ENCODE results near the gene MAEA.
A peak's percentile ranks its signal among the peaks of the same experiment; 100 is the strongest.

MAEA gene

GRCh38 chr4:1355378-1355777, 65.7 kb downstream of the MAEA start:
- DNase-seq, result no peak

DNA sequence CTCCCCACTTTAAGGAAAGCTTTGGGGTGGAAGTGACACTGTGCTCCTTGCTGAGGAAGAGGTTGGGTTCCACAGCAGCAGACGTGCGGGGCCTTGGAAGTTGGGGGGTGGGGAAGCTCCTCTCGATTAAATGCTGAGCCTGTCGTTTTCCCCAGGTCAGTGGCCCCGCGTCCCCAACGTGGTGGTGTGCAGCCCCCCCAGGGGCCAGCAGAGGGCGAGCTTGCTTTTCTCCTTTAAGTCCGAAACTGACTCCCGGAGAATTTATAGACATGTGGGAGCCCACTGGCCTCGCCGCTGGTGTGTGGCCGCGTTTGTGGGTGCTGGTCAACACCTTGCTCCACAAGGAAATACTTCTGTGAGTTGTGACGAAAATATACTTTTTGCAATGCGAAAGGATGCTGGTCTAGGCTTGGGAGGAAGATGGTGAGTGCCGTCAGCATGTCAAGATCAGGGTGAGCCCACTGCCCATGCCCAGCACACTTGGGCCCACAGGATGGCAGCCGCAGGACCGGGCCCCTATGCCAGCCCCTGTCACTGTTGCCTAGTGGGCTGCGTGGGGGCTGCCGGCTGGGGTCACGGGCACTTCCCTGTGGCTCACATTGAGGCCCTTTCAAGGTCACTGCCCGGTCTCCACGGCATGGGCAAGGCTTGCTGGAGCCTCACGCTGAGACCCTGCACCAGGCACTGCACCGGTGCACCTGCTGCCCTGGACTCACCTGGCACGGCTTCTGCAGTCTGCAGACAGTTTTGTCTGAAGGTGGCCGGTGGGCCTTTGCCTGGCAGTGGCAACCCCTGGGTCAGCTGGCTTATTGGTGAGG, 66.7 kb downstream of the MAEA start:
- peak; percentile 47 for DNase-seq

DNA sequence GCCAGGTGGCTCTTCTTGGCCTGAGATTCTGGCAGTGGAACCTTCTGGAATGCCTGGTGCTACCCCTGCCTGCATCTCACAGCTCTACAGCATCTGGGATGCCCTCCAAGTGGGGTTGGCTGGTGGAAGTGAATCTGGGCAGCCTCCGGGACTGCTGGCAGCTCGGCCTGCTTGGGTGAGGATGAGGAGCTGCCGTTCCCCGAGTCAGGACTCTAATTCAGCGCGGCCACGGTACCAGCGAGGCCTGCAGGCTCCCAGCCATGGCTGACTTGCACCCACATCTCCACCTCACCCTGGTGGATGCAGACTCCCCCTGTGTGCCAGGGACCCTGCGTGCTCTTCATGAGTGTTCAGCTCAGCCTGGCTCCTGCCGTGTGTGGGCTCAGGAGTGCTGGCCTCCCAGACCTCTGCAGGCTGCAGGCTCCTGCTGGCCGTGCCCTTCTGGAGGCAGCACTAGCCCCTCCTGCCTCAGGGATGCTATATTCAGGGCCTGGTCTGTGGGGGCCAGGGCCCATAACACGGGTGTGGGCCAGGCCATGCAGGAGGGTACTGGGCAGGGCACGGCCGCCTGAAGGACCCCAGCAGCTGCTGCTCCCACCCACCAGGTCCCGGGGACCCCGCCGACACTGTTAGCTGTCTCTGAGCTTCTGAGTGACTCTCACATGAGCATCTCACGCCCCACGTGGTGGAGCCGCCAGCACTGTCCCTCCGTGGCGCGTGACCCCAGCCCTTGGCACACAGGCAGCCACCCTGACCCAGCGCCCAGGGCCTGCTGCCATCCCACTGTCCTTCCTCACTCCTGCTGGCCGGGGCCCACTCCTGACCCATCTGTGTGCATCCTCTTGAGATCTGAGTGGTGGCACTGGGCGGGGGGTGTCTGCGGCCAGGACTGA, 67.9 kb downstream of the MAEA start:
- no peak for DNase-seq

DNA sequence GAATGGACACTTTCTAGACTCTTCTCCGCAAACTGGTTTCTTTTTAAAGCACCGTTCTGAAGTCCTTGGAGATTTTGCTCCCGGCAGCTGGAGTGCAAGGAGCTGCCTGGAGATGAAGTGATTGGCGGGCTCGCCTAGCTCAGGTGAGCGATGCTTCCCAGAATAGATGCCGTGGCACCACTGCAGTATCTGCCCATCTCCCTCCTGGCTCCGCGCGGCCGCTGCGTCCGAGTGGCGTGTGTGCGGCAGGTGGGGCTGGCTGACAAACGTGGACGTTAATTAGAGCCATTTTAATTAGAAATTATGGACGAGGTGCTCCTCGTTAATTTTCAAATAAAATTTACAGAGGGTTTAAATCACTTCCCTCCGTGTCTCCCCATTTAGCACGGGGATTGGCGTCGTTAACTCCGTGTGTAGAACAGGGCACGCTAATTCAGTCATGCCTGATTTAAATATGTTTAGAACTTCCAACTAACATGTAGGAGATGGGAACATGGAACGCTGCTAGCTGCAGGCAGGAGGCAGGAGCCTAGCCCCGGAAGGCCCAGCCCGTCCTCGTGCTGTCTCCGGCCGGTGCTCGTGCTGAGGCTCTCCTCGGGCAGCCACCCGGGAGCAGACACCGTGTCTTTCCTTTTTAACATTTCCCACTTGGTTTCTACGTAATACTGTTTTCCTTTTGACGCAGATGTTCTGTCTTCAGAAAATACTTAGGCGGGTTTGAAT, 68.9 kb downstream of the MAEA start:
- no peak for DNase-seq

- DNase-seq, result no peak
Observed at GRCh38 chr4:1359144-1359501, 69.4 kb downstream of the MAEA start.

GRCh38 chr4:1359976-1360375, 70.3 kb downstream of the MAEA start:
- no peak for DNase-seq

- DNase-seq, result no peak
Observed at GRCh38 chr4:1360423-1361283, 71.0 kb downstream of the MAEA start.

- DNase-seq, result no peak
Observed at GRCh38 chr4:1361431-1361830, 71.7 kb downstream of the MAEA start.

GRCh38 chr4:1362046-1362445, 72.4 kb downstream of the MAEA start:
- no peak for DNase-seq

DNA sequence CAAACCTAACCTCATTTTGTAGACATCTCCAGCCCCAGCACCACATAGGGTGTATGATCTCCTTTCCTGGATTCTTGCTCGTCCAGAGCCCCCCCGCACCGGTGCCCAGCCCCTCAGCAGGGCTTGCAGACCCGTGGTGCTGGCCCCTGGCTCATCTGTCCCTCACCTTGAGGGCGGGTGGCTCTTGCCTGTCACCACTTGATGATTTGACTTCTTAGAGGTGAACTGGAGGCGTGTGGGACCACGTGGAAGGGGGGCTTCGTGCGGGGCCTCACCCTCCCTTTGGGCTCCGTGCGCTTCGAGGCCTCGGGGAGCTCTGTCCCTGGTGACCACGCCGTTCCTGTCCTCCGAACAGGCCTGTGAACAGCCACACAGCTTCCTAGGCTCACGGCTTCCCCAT, 72.8 kb downstream of the MAEA start:
- no peak for DNase-seq

DNA sequence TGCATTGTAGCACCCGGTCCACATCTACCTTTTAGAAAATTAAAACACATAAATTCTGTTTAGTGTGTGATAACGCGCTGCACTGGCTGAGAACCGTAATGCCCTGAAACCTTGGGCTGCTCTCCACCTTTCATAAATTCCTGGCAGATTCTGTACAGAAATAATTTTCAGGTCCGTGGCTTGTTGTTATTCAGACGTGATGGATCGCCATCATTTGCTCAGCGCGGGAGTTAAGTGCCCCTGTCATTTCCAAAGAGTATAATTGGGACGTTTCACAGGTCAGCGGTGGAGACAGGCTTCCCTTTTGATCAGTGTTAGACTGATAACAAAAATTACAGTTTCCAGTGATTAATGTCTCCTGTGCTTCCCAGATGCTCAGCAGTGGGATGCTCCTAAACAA, 73.8 kb downstream of the MAEA start:
- no peak for DNase-seq

GRCh38 chr4:1364217-1364616, 74.5 kb downstream of the MAEA start:
- DNase-seq, result no peak

GRCh38 chr4:1364748-1365147, 75.1 kb downstream of the MAEA start:
- DNase-seq, result no peak

- DNase-seq, result no peak
Observed at GRCh38 chr4:1365271-1366178, 75.8 kb downstream of the MAEA start.

GRCh38 chr4:1366371-1367229, 76.9 kb downstream of the MAEA start:
- no peak for DNase-seq

DNA sequence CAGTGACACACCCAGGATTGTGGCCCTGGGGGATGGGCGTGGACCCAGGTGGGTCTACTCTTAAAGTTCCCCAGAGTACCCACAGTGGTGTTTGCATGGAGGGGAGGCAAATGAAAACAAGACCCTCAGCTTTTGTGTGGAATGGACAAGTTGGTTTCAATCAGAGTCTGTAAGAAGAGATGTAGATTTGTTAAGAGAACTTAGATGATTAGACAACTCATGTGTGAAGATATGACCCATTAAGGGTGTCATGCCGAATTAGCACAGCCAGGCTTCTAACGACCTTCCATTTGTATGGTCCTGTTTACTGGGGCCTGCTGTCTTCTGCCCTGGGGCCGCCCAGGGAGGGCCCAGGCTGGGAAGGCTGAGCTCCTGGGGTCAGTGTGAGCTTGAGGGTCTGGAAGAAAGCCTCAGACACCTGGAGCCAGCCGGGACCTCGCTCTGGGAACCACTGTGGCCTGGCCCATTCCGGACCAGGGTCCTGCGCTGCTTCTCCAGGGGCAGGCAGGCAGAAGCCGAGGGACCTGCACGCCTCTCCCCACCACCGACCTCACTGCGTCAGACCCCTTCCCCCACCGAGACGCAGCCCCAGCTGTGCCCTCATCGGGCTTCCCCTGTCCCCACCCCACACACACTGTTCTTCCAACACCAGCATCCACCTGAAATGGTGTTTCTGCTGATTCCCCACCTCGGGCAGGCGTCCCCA, 77.7 kb downstream of the MAEA start:
- no peak for DNase-seq

DNA sequence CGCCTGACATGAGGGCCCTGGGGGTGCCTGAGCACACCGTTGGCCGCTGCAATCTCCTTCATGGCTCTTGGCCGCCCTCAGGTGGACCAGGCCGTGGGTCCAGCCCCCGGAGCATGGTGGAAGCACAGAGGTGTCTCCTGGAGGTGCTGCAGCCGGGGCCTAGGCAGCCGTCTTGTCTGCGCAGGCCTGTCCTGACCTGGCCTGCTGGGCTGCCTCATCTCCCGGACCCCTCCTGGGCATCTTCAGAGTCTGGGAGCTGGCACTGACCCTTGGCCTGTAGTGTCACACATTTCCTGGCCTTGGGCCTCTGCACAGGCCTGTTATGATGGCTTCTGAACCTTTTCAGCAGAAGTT, 78.2 kb downstream of the MAEA start:
- DNase-seq, result no peak

DNA sequence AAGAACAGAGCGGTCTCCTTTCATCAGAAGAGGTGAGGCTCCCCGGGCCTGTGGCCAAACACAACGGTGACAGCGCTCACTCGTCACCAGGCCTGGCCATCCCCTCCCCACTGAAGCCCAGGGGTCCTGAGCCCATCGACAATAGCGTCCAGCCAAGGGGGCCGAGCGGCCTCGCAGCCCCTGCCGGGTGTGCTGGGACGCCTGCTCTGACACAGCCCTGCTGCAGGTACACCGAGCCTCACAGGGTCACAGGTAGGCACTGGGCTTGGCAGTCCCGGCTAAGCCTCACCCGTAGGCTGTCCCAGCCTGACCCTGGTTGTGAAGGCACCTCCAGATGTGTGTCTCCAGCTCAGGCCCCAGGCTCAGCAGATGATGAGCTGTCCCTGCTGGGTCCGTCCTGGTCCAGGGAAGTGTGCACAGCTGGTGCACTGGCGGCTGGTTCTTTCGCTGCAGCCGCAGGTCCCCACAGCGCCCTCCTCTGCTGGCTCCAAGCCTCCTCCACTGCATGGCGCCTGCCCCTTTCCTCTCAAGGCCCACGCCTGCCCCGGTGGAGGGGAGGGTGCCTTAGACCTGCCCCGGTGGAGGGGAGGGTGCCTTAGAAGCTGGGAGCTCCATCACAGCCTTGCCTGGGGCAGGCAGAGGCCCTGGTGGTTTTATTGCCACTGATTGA, 78.9 kb downstream of the MAEA start:
- no peak for DNase-seq

DNA sequence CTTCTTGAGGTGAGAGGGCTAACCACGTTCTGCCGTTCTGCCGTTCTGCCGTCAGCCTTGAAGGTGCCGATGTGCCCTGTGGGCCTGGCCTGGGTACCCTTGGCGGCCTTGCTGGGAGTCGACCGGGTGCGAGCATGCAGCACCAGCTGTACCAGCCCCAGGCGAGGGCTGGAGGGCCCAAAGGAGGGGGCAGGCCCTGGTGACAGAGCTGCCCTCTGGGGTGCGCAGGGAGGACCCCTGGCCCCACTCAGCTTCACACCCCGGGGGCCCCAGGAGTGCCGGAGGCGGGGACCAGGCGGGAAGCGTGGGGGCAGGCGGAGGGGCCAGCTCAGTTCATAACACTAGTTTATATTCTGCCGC, 79.4 kb downstream of the MAEA start:
- DNase-seq, result no peak

Measured in CD4-positive, alpha-beta T cell treated with Interleukin-17A for 1 hour (primary cell).